NCI-H1092 treated with DMSO at 0.1 percent for 48 hours (cell line): Measurements from ENCODE around the gene DPP8.
"Not testable (repeated sequence)": the region's sequence is repeated elsewhere in the genome, so short reads cannot be mapped to it uniquely, and the experiment has no call there.

ENCODE experiments used
- DNase-seq: peaks from one replicate; lab custom pipeline; 2025; lab: John Stamatoyannopoulos, UW

DPP8 gene

GRCh38 chr15:65524226-65524625, 6.7 kb upstream of the DPP8 start:
- DNase-seq = no peak

- no peak for DNase-seq
Observed at GRCh38 chr15:65521350-65521749, 3.9 kb upstream of the DPP8 start.

DNA sequence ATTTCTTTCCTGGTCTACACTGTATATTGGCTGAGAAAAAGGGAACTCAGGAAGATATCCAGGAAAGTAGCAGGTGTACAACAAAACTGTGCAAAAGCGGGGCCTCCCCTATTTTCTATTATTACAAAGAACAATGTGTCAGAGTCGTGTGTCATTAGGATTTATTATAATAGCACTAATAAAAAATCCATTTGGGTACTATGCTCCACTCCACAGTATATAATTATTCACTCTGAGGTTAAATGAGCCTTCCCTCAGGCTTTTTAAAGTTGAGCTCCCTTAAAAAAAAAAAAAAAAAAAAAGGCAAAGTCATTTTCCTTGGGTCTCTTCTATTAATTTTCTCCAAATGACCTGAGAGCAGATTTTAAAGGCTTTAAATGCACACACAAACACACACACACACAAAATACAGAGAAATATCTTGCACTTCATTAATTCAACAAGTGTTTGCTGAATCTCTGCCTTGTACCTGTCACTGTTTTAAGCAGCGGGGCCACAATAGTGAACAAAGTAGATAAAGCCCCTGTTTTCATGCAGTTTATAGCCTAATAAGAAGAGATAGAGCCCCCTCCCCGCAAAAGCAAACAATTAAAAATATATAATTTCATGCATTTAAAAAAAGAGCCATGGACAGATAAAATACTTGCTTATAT, 1.3 kb upstream of the DPP8 start:
- no peak for DNase-seq

DNA sequence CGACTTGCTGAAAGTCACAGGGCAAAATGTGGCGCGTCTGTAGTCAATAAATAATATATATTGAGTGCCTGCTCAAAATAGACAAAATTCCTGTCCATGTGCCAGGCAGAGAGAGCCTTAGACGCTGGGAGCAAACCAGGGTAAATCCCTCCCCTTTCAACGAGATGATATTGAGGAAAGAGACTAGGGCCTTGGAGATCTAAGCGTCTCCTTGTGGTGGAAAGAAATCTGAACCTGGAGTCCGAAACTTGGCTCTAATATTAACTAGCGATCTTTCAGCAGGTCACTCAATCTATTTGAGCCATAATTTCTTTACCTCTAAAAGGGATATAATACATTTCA, 348 bp upstream of the DPP8 start:
- no peak for DNase-seq

GRCh38 chr15:65512807-65513416, 4.6 kb downstream of the DPP8 start:
- DNase-seq = no peak

DNA sequence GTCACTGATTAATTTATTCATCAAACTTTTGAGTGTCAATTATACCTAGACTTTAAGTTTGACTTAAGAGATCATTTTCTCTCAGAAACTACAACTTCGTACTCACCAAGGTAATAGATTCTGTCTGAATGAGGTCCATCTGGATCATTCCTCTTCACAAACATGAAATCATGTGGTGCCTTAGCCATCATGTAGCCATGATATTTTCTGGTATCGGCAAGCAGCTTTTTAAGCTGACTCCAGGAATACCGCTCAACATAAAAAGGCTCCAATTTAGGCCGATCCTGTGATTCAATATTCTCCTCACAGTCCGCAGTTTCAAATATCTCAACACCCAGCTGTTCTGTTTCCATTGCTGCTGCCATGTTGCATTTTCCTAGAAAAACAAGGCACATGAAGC, 5.3 kb downstream of the DPP8 start:
- no peak for DNase-seq

DNA sequence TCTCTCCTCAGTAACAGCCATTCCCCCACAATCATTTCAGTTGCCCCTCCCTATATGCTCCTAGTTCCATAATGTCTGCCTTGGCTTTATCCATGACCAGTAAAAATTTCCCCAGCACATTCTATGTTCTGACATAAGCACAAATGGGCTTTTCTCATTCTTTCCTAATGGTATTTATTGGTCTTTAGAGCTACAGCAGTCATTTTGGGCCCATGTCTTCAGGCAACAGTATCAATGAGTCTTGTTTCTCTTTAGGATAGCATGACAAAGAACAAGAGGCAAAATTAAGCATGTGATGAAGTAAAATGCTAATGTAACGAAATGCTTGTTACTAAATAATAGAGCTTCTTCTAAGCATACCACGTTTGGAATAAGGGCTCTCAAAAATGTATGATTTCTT, 8.2 kb downstream of the DPP8 start:
- DNase-seq = no peak

DNA sequence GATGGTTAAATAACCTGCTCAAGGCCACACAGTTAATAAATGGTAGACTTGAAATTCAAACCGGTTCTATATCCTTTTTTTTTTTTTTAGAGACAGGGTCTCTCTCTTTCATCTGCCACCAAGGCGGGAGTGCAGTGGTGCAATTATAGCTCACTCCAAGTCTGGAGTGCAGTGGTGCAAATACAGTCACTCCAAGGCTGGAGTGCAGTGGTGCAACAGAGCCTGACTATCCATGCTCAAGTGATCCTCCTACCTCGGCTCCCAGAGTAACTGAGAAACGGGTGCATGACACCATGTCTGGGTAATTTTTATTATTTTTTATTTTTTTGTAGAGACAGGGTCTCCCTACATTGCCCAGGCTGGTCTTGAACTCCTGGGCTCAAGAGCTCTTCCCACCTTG, 23.4 kb downstream of the DPP8 start:
- no peak for DNase-seq

- DNase-seq = no peak
Observed at GRCh38 chr15:65484876-65485275, 32.6 kb downstream of the DPP8 start.

- no peak for DNase-seq
Observed at GRCh38 chr15:65476903-65477302, 40.6 kb downstream of the DPP8 start.

- DNase-seq = no peak
Observed at GRCh38 chr15:65470866-65471265, 46.6 kb downstream of the DPP8 start.

DNA sequence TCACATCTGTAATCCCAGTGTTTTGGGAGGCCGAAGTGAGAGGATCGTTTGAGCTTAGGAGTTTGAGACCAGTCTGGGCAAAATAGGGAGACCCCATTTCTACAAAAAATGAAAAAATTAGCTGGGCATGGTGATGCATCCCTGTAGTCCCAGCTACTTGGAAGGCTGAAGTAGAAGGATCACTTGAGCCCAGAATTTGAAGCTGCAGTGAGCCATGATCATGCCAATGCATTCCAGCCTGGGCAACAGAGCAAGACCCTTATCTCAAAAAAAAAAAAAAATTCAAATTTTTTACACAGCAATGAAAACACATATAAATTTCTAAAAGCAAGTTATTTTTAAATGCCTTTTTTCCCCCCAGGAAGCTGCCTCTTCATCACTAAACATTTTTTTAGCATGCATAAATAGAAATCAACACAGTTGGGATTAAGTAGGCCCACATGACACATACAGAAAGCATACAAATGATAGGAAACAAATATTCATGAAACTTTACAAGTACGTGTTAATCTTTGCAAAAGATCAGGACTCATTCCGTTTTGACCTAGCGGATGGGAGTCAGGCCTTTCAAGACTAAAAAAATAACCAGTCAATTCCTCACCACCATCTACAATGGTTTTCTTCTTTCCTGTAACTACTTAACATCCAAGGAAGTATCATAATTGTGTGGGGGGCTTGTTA, 49.1 kb downstream of the DPP8 start:
- DNase-seq = no peak

GRCh38 chr15:65466901-65467300, 50.6 kb downstream of the DPP8 start:
- no peak for DNase-seq

GRCh38 chr15:65463096-65463495, 54.4 kb downstream of the DPP8 start:
- DNase-seq = not testable (repeated sequence)

DNA sequence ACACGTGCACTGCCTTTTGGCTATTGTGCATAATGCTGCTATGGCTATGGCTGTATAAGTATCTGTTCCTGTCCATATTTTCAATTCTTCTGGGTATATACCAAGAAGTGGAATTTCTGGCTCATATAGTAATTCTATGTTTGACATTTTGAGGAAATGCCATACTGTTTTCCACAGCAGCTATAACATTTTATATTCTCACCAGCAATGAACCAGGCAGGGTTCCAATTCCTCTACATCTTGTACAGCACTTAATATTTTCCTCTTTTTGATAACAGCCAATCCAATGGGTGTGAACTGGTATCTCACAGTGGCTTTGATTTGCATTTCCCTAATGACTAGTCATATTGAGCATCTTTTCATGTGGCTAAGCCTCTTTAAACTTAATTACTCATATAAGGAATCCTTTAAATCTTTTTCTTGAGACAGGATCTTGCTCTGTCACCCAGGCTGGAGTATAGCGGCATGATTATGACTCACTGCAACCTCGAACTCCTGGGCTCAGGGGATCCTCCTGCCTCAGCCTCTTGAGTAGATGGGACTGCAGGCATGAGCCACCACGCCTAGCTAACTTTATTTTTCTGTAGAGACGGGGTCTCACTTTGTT, 56.6 kb downstream of the DPP8 start:
- DNase-seq = no peak

GRCh38 chr15:65455256-65455655, 62.2 kb downstream of the DPP8 start:
- not testable (repeated sequence) for DNase-seq

DNA sequence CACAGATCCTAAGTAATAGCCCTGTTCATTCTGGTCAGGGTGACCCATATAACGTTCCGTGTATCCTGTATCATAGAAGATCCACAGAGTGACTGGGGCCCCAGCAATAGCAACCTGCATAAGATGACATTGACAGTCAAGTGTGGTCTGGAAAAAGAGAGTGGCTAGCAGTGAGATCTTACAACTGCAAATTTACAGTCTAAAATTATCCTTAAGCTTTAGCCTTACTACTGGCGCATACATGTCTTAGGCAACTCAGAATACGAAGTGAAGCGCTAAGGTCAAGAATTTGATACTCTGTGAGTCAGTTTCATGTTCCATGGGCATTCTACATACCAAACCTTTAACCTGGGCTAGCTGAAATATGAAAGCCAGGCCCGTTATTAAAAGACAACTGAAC, 65.5 kb downstream of the DPP8 start:
- DNase-seq = no peak

DNA sequence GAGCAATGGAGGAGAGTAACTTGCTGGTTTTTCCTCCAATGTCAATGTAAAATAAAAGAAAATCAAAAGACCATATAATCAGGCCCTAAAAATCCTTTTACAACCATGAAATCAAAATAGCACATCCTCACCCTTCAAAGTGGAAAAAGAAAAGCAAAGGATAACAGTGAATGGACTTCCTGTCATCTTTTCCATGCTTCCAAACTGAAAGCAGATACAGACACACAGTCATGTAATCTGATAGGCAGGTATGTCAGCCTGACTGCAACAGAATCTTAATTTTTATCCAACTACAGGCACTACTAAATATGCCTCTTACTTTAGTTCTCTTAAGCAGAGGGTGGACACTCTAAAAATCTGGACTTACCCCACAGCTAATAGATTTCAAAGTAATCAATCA, 66.9 kb downstream of the DPP8 start:
- DNase-seq = no peak

DNA sequence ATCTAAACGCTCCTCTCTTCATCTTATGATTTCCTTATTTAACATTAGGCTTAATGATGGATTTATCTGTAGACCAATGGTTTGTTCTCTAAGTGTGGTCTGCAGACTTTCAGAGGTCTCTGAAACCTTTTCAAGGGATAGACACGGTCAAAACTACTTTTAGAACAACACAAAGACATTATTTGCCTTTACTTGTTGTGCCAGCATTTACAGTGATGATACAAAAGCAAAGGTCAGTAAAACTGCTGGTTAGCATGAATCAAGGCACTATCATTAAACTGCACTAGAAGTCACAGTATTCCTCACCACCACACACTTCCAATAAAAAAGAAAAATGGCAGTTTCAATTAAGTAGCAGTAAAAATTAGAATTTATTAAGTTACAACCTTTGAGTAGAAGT, 70.3 kb downstream of the DPP8 start:
- no peak for DNase-seq

- no peak for DNase-seq
Observed at GRCh38 chr15:65434201-65434600, 83.3 kb downstream of the DPP8 start.

GRCh38 chr15:65431731-65432130, 85.8 kb downstream of the DPP8 start:
- DNase-seq = no peak

GRCh38 chr15:65426216-65426853, 91.2 kb downstream of the DPP8 start:
- DNase-seq = no peak

DNA sequence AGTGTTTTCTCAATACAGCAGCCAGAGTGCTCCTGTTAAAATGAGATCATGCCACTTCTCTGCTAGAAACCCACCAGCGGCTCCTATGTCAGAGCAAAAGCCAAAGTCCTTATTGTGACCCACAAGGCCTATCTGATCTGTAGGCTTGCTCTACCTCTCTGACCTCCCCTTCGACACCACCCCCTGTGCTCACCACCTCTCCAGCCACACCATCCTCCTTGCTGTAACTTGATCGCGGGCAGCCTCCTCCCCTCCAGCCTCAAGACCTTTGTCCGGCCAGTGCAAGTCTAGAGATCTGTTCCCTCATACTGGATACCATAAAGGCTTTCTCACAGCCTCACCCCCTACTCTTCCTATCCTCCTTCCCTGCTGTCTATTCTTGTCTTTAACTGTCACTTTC, 92.8 kb downstream of the DPP8 start:
- no peak for DNase-seq
